SW480 (cell line): ENCODE measurements around the gene KCNK1.

Experiments used
- DNase-seq: peaks from one replicate; pipeline ENCODE4 v3.0.0-alpha.2; 2016; ENCODE audit warnings: low spot score

The KCNK1 gene

GRCh38 chr1:233704898-233705723 lies 91.2 kb downstream of the KCNK1 start:
- no peak for DNase-seq

- DNase-seq = peak; percentile 22
Measured at GRCh38 chr1:233707153-233707879, 93.4 kb downstream of the KCNK1 start.

GRCh38 chr1:233707880-233708815 lies 94.2 kb downstream of the KCNK1 start:
- no peak for DNase-seq

- DNase-seq = no peak
Measured at GRCh38 chr1:233710031-233710430, 96.1 kb downstream of the KCNK1 start.

GRCh38 chr1:233710507-233710906 lies 96.6 kb downstream of the KCNK1 start:
- DNase-seq = no peak

GRCh38 chr1:233714631-233715217 lies 100.8 kb downstream of the KCNK1 start:
- DNase-seq = no peak

GRCh38 chr1:233718057-233718456 lies 104.2 kb downstream of the KCNK1 start:
- no peak for DNase-seq

- DNase-seq = no peak
Measured at GRCh38 chr1:233719655-233720341, 105.9 kb downstream of the KCNK1 start.

- peak; percentile 5 for DNase-seq
Measured at GRCh38 chr1:233721004-233721595, 107.2 kb downstream of the KCNK1 start.
